OCI-LY7 (cell line): ENCODE measurements around the gene DIP2C. TPM values are rescaled to one million over a fixed set of nuclear protein-coding genes. Genes with fewer than 3 reads are reported as not detected.

Experiments
- BruUV-seq: library from RNA; stranded (reverse); fragments of 400-500 nt; replicated peaks from 2 replicates; lab custom pipeline; 2021; lab: Mats Ljungman, UMichigan
- CTCF ChIA-PET: fragments of 300-600 bp; sonication (Branson Sonifier 250); formaldehyde crosslinking; loops from one replicate; lab custom pipeline; 2022; ENCODE audit warnings: antibody characterized with exemption; ENCODE audit not compliant: unreplicated experiment; lab: Charles Lee
- POLR2A ChIA-PET: fragments of 300-600 bp; sonication (Branson Sonifier 250); formaldehyde crosslinking; loops from one replicate; lab custom pipeline; 2022; ENCODE audit warnings: antibody characterized with exemption; lab: Charles Lee
- DNase-seq: peaks from one replicate; pipeline ENCODE4 v3.0.0-alpha.2; 2015; ENCODE audit warnings: low spot score
- H2AFZ ChIP-seq: fragments of 200-600 bp; sonication (generic), shearing (Covaris generic); 2 replicates; pipeline ENCODE4 v1.6.1; 2014; ENCODE audit warnings: mild to moderate bottlenecking, antibody characterized with exemption, low read length, moderate library complexity
- H3K27ac ChIP-seq: fragments of 200-600 bp; sonication (generic); 2 replicates; pipeline ENCODE4 v1.5.1; 2014; ENCODE audit warnings: mixed run types, low read depth, mild to moderate bottlenecking, moderate library complexity, low read length, inconsistent platforms; ENCODE audit not compliant: poor library complexity, severe bottlenecking
- H3K36me3 ChIP-seq: fragments of 200-600 bp; sonication (generic); 2 replicates; pipeline ENCODE4 v1.6.1; 2014; ENCODE audit warnings: mild to moderate bottlenecking, antibody characterized with exemption, low read length, moderate library complexity, mixed read lengths; ENCODE audit not compliant: insufficient read depth
- H3K4me1 ChIP-seq: fragments of 200-600 bp; sonication (generic); 2 replicates; pipeline ENCODE4 v1.5.1; 2014; ENCODE audit warnings: mild to moderate bottlenecking, low read length; ENCODE audit not compliant: insufficient read depth, poor library complexity, severe bottlenecking
- H3K4me2 ChIP-seq: fragments of 200-600 bp; sonication (generic); 2 replicates; pipeline ENCODE4 v1.6.1; 2014; ENCODE audit warnings: mild to moderate bottlenecking, low read length
- H3K4me3 ChIP-seq: fragments of 200-600 bp; sonication (generic); 2 replicates; pipeline ENCODE4 v1.5.1; 2014; ENCODE audit warnings: mild to moderate bottlenecking, low read depth, low read length; ENCODE audit not compliant: poor library complexity, severe bottlenecking
- H3K79me2 ChIP-seq: fragments of 200-600 bp; sonication (generic); 2 replicates; pipeline ENCODE4 v1.6.1; 2016; ENCODE audit warnings: low read depth, mild to moderate bottlenecking, low read length, moderate library complexity, mixed read lengths; ENCODE audit not compliant: insufficient read depth
- H3K9me2 ChIP-seq: fragments of 200-600 bp; sonication (generic); 2 replicates; pipeline ENCODE4 v1.6.1; 2016; ENCODE audit warnings: mild to moderate bottlenecking, low read length, mixed read lengths; ENCODE audit not compliant: insufficient read depth
- H3K9me3 ChIP-seq: fragments of 200-600 bp; sonication (generic); 2 replicates; pipeline ENCODE4 v1.6.1; 2014; ENCODE audit warnings: mild to moderate bottlenecking, mixed run types, low read length, mixed read lengths
- H4K20me1 ChIP-seq: fragments of 200-600 bp; sonication (generic); 2 replicates; pipeline ENCODE4 v1.6.1; 2014; ENCODE audit warnings: mild to moderate bottlenecking, antibody characterized with exemption, low read length, moderate library complexity, mixed read lengths; ENCODE audit not compliant: insufficient read depth
- CTCF ChIP-seq: fragments of 200-600 bp; sonication (generic); conservative IDR thresholded peaks from 2 replicates; pipeline ENCODE4 v1.5.1; 2014; ENCODE audit warnings: mild to moderate bottlenecking, antibody characterized with exemption, low read length, moderate library complexity, mixed read lengths
- EZH2phosphoT487 ChIP-seq: fragments of 200-600 bp; sonication (generic); IDR thresholded peaks from 2 replicates; pipeline ENCODE4 v1.6.1; 2018; ENCODE audit warnings: low read depth, borderline replicate concordance, mild to moderate bottlenecking, mixed run types, antibody characterized with exemption, low read length, moderate library complexity, mixed read lengths
- intact Hi-C: fragments of 100-400 bp; cut with micrococcal nuclease; formaldehyde crosslinking; loops from one replicate; pipeline ENCODE4 v1.10.0; 2022; ENCODE audit not compliant: unreplicated experiment
- total RNA-seq, 2 experiments: library from RNA; depleted of rRNA in 1 of 2; stranded (reverse); fragments of >200 nt in 1 of 2; shearing (Covaris generic) in 1 of 2; gene quantifications; 2 replicates each; pipeline ENCODE4 v1.2.3, GENCODE V29; 2014 to 2022

DIP2C gene
- total RNA-seq, 2 experiments from 2014 or later, result 10.9 to 29.5 TPM

GRCh38 chr10:566241-566885 is 123.1 kb downstream of the DIP2C start:
- no TSS peak for BruUV-seq
- no peak for DNase-seq

GRCh38 chr10:565676-566075 is 123.8 kb downstream of the DIP2C start:
- intact Hi-C loops, result no loop called here
- Histone ChIP-seq H3K9me3 (peaks cover 18% of the 10 kb centered on the region), H2AFZ (no peak overlapping the region), H3K27ac (no peak overlapping the region), H4K20me1 (no peaks in the 10 kb centered on the region), H3K4me3 (no peak overlapping the region), H3K4me1 (peaks cover 18% of the 10 kb centered on the region), H3K9me2 (no peaks in the 10 kb centered on the region), H3K4me2 (no peak overlapping the region), H3K79me2 (no peaks in the 10 kb centered on the region), H3K36me3 (no peaks in the 10 kb centered on the region)
- no TSS peak for BruUV-seq
- TF ChIP-seq CTCF, result no peak
- no peak for TF ChIP-seq EZH2phosphoT487
- POLR2A ChIA-PET, result no interaction called here
- no peak for DNase-seq
- CTCF ChIA-PET, result no interaction called here

More at GRCh38 chr10:566241-566885, 123.1 kb downstream of the DIP2C start:
- Histone ChIP-seq H3K4me2 (no peak overlapping the region), H3K9me2 (no peaks in the 10 kb centered on the region), H4K20me1 (no peaks in the 10 kb centered on the region), H3K4me3 (no peak overlapping the region), H2AFZ (no peak overlapping the region), H3K27ac (no peak overlapping the region), H3K9me3 (peaks cover 18% of the 10 kb centered on the region), H3K79me2 (no peaks in the 10 kb centered on the region), H3K4me1 (peaks cover 14% of the 10 kb centered on the region), H3K36me3 (no peaks in the 10 kb centered on the region)
- intact Hi-C loops, result no loop called here
- CTCF ChIA-PET, result no interaction called here
- TF ChIP-seq CTCF, result no peak
- TF ChIP-seq EZH2phosphoT487, result no peak
- POLR2A ChIA-PET, result no interaction called here

- TF ChIP-seq EZH2phosphoT487 (no peak), CTCF (no peak)
- Histone ChIP-seq H3K79me2 (no peaks in the 10 kb centered on the region), H3K4me3 (no peak overlapping the region), H2AFZ (no peak overlapping the region), H3K9me2 (no peaks in the 10 kb centered on the region), H3K36me3 (no peaks in the 10 kb centered on the region), H3K4me1 (peaks cover 18% of the 10 kb centered on the region), H3K9me3 (peaks cover 18% of the 10 kb centered on the region), H3K4me2 (no peak overlapping the region), H3K27ac (no peak overlapping the region), H4K20me1 (no peaks in the 10 kb centered on the region)
- CTCF ChIA-PET, result no interaction called here
- BruUV-seq, result no TSS peak
- POLR2A ChIA-PET, result interaction anchor here (0.6 kb wide), 1 partner anchor 60 kb away, joined by 3 read pairs; no protein-coding TSS in a partner anchor
- no peak for DNase-seq
- intact Hi-C loops, result no loop called here
These were observed 124.3 kb downstream of the DIP2C start for GRCh38 chr10:565146-565545.
